Nephron progenitor cell (in vitro differentiated cells): ENCODE data around the gene PELI1.

Source experiments
- DNase-seq: peaks from one replicate; pipeline ENCODE4 v3.0.0; 2021
- H3K27ac Mint-ChIP-seq: 2 replicates; pipeline ENCODE4 v1.8.0; 2021; ENCODE audit warnings: mild to moderate bottlenecking, moderate library complexity, mixed read lengths
- H3K27me3 Mint-ChIP-seq: 2 replicates; pipeline ENCODE4 v1.8.0; 2021; ENCODE audit warnings: mild to moderate bottlenecking, low read depth, mixed read lengths; ENCODE audit not compliant: poor library complexity
- H3K36me3 Mint-ChIP-seq: 2 replicates; pipeline ENCODE4 v1.8.0; 2021; ENCODE audit warnings: low read depth, mixed read lengths
- H3K4me1 Mint-ChIP-seq: 2 replicates; pipeline ENCODE4 v1.8.0; 2021; ENCODE audit warnings: mixed read lengths
- H3K4me3 Mint-ChIP-seq: 2 replicates; pipeline ENCODE4 v1.8.0; 2021; ENCODE audit warnings: mild to moderate bottlenecking, moderate library complexity, mixed read lengths
- H3K9me3 Mint-ChIP-seq: 2 replicates; pipeline ENCODE4 v1.8.0; 2021; ENCODE audit warnings: mild to moderate bottlenecking, moderate library complexity, mixed read lengths
- CTCF ChIP-seq: fragments of 200-600 bp; sonication (generic); IDR thresholded peaks from 2 replicates; pipeline ENCODE4 v1.5.0; 2021; ENCODE audit warnings: antibody characterized with exemption

Gene PELI1

GRCh38 chr2:64165706-64166105, 21.5 kb upstream of the PELI1 start:
- Mint-ChIP-seq H3K27ac (no peak overlapping the region), H3K4me1 (no peaks in the 10 kb centered on the region), H3K27me3 (no peaks in the 10 kb centered on the region), H3K36me3 (no peaks in the 10 kb centered on the region), H3K9me3 (no peaks in the 10 kb centered on the region), H3K4me3 (no peak overlapping the region)
- DNase-seq, result no peak
- TF ChIP-seq CTCF, result no peak

DNA sequence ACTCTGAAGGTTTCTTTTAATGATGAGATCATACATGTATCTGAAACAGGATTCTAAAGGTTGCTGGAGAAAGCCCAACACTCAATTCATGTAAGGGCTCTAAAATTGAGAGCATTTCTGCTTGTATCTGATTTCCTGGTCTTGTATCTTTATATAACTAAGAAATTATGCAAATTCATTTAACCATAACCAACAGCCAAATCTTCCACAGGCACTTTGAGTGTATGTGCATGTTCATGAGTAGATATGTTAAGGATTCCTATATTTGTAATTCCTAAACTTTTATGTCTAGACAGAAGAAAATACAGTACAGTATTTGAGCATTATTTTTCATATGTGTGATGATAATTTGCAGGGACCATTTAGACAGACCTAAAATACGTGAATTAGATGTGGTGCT, 20.4 kb upstream of the PELI1 start:
- no peak for TF ChIP-seq CTCF
- H3K4me3 Mint-ChIP-seq, result no peak overlapping the region
- peaks cover 6% of the 10 kb centered on the region for H3K27me3 Mint-ChIP-seq
- H3K9me3 Mint-ChIP-seq, result no peaks in the 10 kb centered on the region
- no peaks in the 10 kb centered on the region for H3K4me1 Mint-ChIP-seq
- no peak for DNase-seq
- H3K27ac Mint-ChIP-seq, result no peak overlapping the region
- no peaks in the 10 kb centered on the region for H3K36me3 Mint-ChIP-seq

GRCh38 chr2:64162516-64162915, 18.3 kb upstream of the PELI1 start:
- peaks cover 6% of the 10 kb centered on the region for H3K27me3 Mint-ChIP-seq
- no peaks in the 10 kb centered on the region for H3K9me3 Mint-ChIP-seq
- TF ChIP-seq CTCF, result no peak
- no peak overlapping the region for H3K4me3 Mint-ChIP-seq
- no peaks in the 10 kb centered on the region for H3K36me3 Mint-ChIP-seq
- H3K27ac Mint-ChIP-seq, result no peak overlapping the region
- H3K4me1 Mint-ChIP-seq, result peaks cover 5% of the 10 kb centered on the region
- DNase-seq, result no peak

- Mint-ChIP-seq H3K27ac (no peak overlapping the region), H3K4me1 (peaks cover 23% of the 10 kb centered on the region)
- no peak for DNase-seq
Measured at GRCh38 chr2:64157792-64158191, 13.6 kb upstream of the PELI1 start.

DNA sequence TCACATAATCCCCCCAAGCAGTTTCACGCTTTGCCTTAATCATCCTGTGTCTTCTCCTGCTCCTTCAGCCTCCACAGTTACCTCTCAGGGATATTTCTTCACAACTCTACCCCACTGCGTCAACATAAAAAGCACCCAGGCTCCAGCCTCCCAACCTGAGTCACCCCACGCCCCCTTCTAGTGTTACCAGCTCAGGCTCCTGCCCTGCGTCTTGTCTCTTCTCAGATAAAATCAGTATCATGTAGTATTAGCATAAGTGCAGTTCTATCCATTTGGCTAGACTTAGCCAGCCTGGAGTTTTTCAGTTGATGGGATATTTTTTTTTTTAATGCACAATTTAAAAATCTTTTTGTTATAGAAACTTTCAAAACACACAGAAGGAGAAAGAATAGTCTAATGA, 9.6 kb upstream of the PELI1 start:
- DNase-seq, result peak; percentile 28
- peak overlapping the region; percentile 41 for H3K27ac Mint-ChIP-seq

More at GRCh38 chr2:64157792-64158191, 13.6 kb upstream of the PELI1 start:
- Mint-ChIP-seq H3K27me3 (peaks cover 6% of the 10 kb centered on the region), H3K4me3 (no peak overlapping the region), H3K9me3 (no peaks in the 10 kb centered on the region), H3K36me3 (no peaks in the 10 kb centered on the region)
- TF ChIP-seq CTCF, result no peak

More for the DNA sequence above, 9.6 kb upstream of the PELI1 start:
- TF ChIP-seq CTCF, result no peak
- no peaks in the 10 kb centered on the region for H3K27me3 Mint-ChIP-seq
- H3K36me3 Mint-ChIP-seq, result no peaks in the 10 kb centered on the region
- H3K4me1 Mint-ChIP-seq, result peaks cover 26% of the 10 kb centered on the region
- peak overlapping the region; percentile 28 for H3K4me3 Mint-ChIP-seq
- no peaks in the 10 kb centered on the region for H3K9me3 Mint-ChIP-seq
